MM.1S (cell line): Measurements from ENCODE around the gene CHMP2A.
A peak's percentile ranks its signal among the peaks of the same experiment; 100 is the strongest.

ENCODE experiments used
- DNase-seq: peaks from one replicate; pipeline ENCODE4 v3.0.0-alpha.2; 2015
- H2AFZ ChIP-seq: fragments of 300-600 bp; sonication (generic); 2 replicates; pipeline ENCODE4 v1.6.0; 2016; ENCODE audit warnings: antibody characterized with exemption, low read length
- H3F3A ChIP-seq: fragments of 300-600 bp; sonication (generic); 2 replicates; pipeline ENCODE4 v1.6.1; 2016; ENCODE audit warnings: mild to moderate bottlenecking, antibody characterized with exemption, low read length, moderate library complexity, mixed read lengths; ENCODE audit not compliant: insufficient read depth
- H3K27ac ChIP-seq: fragments of 300-600 bp; sonication (generic); 2 replicates; pipeline ENCODE4 v1.5.1; 2016; ENCODE audit warnings: mild to moderate bottlenecking, low read length
- H3K27me3 ChIP-seq: fragments of 300-600 bp; sonication (generic); replicated peaks from 2 replicates; pipeline ENCODE4 v1.6.0; 2016; ENCODE audit warnings: low read length; ENCODE audit not compliant: insufficient read depth
- H3K36me3 ChIP-seq: fragments of 300-600 bp; sonication (generic); replicated peaks from 2 replicates; pipeline ENCODE4 v1.6.1; 2016; ENCODE audit warnings: mild to moderate bottlenecking, low read length, mixed read lengths; ENCODE audit not compliant: insufficient read depth
- H3K4me1 ChIP-seq: fragments of 300-600 bp; sonication (generic); 2 replicates; pipeline ENCODE4 v1.6.1; 2016; ENCODE audit warnings: low read length, mixed read lengths
- H3K4me2 ChIP-seq: fragments of 300-600 bp; sonication (generic); 2 replicates; pipeline ENCODE4 v1.6.0; 2016; ENCODE audit warnings: low read depth, low read length
- H3K4me3 ChIP-seq: fragments of 300-600 bp; sonication (generic); 2 replicates; pipeline ENCODE4 v1.5.1; 2016; ENCODE audit warnings: low read length, mixed read lengths
- H3K79me2 ChIP-seq: fragments of 300-600 bp; sonication (generic); 2 replicates; pipeline ENCODE4 v1.6.1; 2016; ENCODE audit warnings: mixed run types, low read length, mixed read lengths
- H3K9ac ChIP-seq: fragments of 300-600 bp; sonication (generic); 2 replicates; pipeline ENCODE4 v1.6.1; 2016; ENCODE audit warnings: low read length, mixed read lengths
- H3K9me2 ChIP-seq: fragments of 300-600 bp; sonication (generic); replicated peaks from 2 replicates; pipeline ENCODE4 v1.6.1; 2016; ENCODE audit warnings: mild to moderate bottlenecking, low read length, mixed read lengths; ENCODE audit not compliant: insufficient read depth
- H3K9me3 ChIP-seq: fragments of 300-600 bp; sonication (generic); replicated peaks from 2 replicates; pipeline ENCODE4 v1.6.1; 2016; ENCODE audit warnings: mild to moderate bottlenecking, low read length, mixed read lengths; ENCODE audit not compliant: insufficient read depth
- H4K20me1 ChIP-seq: fragments of 300-600 bp; sonication (generic); 2 replicates; pipeline ENCODE4 v1.6.1; 2016; ENCODE audit warnings: mild to moderate bottlenecking, low read length, moderate library complexity, mixed read lengths; ENCODE audit not compliant: insufficient read depth
- EZH2 ChIP-seq: fragments of 300-600 bp; sonication (generic); optimal IDR thresholded peaks from 2 replicates; pipeline ENCODE3; 2017; ENCODE audit warnings: low read depth, mild to moderate bottlenecking, antibody characterized with exemption, low read length, mixed read lengths
- EZH2phosphoT487 ChIP-seq: fragments of 300-600 bp; sonication (generic); IDR thresholded peaks from 2 replicates; pipeline ENCODE4 v1.6.1; 2018; ENCODE audit warnings: antibody characterized with exemption, low read length
- TF ChIP-seq, protein P1 (sequence below): fragments of 300-600 bp; sonication (generic); IDR thresholded peaks from 2 replicates; pipeline ENCODE4 v1.5.1; 2016; ENCODE audit warnings: antibody characterized with exemption, low read length, mixed read lengths

Gene CHMP2A

DNA sequence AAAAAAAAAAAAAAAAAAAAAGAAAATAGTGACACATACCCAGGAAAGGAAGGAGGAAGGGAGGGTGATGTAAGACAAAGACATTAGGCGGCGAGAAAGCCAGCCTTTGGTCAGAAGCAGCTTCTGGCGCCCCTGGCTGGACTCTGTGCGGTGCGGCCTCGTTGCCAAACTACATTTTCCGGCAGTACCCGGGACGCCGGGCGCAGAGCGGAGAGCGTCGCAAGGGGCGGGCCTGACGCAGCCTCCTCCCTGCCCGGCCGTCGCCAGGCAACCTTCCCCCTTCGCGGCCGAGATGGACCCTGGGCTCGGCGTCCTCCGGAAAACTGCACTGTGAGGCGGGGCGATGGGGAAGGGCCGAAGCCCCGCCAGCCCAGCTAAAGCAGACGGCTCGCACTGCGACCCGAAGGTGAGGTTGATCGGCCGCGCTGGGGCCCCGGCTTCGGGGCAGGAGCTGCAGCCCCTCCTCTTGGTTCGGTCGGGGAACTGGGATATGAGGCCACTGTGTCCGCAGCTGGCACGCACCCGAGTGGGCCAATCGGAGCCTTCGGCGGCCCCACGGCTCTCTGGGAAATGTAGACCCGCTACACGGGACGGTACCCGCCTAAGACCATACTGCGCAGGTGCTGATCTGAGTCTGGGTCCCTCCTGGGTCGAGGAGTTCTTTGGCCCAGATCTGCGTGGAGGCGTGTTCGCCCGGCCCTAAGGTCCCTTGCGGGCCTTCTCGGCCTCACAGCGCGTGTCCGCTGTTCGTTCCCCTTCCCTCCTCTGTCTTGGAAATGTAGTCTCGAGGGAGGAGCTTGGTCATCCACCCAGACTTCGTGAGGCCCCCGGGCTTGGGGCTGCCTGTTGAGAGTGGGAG, 20.5 kb upstream of the CHMP2A start:
- Histone ChIP-seq H3F3A (peaks cover 19% of the 10 kb centered on the region), H3K79me2 (peaks cover 23% of the 10 kb centered on the region; the same call in 1 of the 2 replicates), H3K4me3 (peak overlapping the region; percentile 93), H3K27ac (peak overlapping the region; percentile 87), H3K9me2 (no peaks in the 10 kb centered on the region), H2AFZ (peak overlapping the region; percentile 79), H4K20me1 (no peaks in the 10 kb centered on the region), H3K9ac (peak overlapping the region; percentile 91), H3K27me3 (no peaks in the 10 kb centered on the region), H3K9me3 (no peaks in the 10 kb centered on the region), H3K4me2 (peak overlapping the region; percentile 94), H3K4me1 (peaks cover 15% of the 10 kb centered on the region), H3K36me3 (no peaks in the 10 kb centered on the region)
- peak; percentile 90 for DNase-seq
- TF ChIP-seq EZH2: no peak
- no peak for TF ChIP-seq EZH2phosphoT487
- TF ChIP-seq, protein P1, sequence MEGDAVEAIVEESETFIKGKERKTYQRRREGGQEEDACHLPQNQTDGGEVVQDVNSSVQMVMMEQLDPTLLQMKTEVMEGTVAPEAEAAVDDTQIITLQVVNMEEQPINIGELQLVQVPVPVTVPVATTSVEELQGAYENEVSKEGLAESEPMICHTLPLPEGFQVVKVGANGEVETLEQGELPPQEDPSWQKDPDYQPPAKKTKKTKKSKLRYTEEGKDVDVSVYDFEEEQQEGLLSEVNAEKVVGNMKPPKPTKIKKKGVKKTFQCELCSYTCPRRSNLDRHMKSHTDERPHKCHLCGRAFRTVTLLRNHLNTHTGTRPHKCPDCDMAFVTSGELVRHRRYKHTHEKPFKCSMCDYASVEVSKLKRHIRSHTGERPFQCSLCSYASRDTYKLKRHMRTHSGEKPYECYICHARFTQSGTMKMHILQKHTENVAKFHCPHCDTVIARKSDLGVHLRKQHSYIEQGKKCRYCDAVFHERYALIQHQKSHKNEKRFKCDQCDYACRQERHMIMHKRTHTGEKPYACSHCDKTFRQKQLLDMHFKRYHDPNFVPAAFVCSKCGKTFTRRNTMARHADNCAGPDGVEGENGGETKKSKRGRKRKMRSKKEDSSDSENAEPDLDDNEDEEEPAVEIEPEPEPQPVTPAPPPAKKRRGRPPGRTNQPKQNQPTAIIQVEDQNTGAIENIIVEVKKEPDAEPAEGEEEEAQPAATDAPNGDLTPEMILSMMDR: 0 out of 2 replicates have a peak, but pooled peaks have one; percentile 7

GRCh38 chr19:58573658-58574164, 18.8 kb upstream of the CHMP2A start:
- peak overlapping the region; percentile 91 for H3K4me2 ChIP-seq
- no peaks in the 10 kb centered on the region for H4K20me1 ChIP-seq
- peaks cover 15% of the 10 kb centered on the region for H3K4me1 ChIP-seq
- H3K79me2 ChIP-seq: peaks cover 23% of the 10 kb centered on the region; the same call in 1 of the 2 replicates
- no peaks in the 10 kb centered on the region for H3K36me3 ChIP-seq
- peaks cover 19% of the 10 kb centered on the region for H3F3A ChIP-seq
- TF ChIP-seq, protein P1: no peak
- no peak for TF ChIP-seq EZH2phosphoT487
- TF ChIP-seq EZH2: no peak
- no peaks in the 10 kb centered on the region for H3K27me3 ChIP-seq
- peak overlapping the region; percentile 99 for H3K27ac ChIP-seq
- no peak for DNase-seq
- H3K9me2 ChIP-seq: no peaks in the 10 kb centered on the region
- peak overlapping the region; percentile 93 for H3K4me3 ChIP-seq
- H3K9me3 ChIP-seq: no peaks in the 10 kb centered on the region
- H3K9ac ChIP-seq: peak overlapping the region; percentile 97
- peak overlapping the region; percentile 29; the same call in 1 of the 2 replicates for H2AFZ ChIP-seq

DNA sequence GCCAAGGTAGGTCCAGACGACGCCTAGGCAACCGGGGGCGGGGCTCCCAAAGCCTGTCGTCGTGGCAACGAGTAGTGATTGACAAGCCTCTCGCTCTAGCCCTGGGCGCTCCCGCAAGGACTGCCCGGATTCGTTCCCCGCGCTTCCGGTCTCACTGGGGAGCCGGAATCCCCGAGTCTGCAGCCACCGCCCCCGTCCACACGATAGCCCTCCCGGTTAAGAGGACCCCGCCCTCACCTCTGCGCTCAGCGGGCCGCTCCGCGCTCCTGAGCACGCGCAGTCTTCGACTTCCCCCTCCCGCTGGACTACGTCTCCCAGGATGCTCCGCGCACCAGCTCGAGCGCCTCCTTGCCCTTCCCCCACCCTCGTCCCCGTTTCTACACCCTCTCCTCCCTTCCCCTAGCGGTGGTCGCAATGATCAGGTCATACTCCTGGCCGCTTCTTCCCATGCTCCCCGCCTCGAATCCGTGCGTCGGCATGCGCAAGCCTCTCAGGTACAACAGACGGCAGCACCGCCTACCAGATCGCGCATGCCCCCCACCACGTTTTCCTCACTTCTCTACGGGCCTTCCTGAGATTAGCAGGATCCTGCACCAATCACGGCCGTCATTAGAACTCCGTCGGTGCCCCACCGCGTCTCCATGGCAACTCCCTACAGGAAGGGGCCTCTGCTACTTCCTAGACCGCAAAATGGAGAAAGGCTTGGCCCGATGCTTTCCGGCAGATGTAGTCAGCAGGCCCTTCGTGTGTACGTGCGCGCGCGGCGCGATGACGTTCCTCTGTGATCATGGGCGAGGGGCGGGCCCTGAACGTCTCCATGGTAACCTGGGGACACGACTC, 18.1 kb upstream of the CHMP2A start, which contains the start of gene MZF1:
TSS of gene MZF1 (minus strand) at position 518 of the 840 bp plus-strand sequence. CDS start 1,946 bp downstream, outside the sequence.
- H3K36me3 ChIP-seq: no peaks in the 10 kb centered on the region
- TF ChIP-seq EZH2 (no peak), EZH2phosphoT487 (no peak)
- TF ChIP-seq, protein P1: no peak
- H3K9me2 ChIP-seq: no peaks in the 10 kb centered on the region
- peaks cover 19% of the 10 kb centered on the region for H3F3A ChIP-seq
- peak within 1 kb of the TSS; percentile 91 for H3K4me2 ChIP-seq
- peak within 1 kb of the TSS; percentile 97 for H3K9ac ChIP-seq
- H3K4me3 ChIP-seq: peak within 1 kb of the TSS; percentile 93
- DNase-seq: peak; percentile 100
- peaks cover 21% of the 10 kb centered on the region; the same call in 1 of the 2 replicates for H3K79me2 ChIP-seq
- peaks cover 15% of the 10 kb centered on the region for H3K4me1 ChIP-seq
- H3K27ac ChIP-seq: peak within 1 kb of the TSS; percentile 99
- no peaks in the 10 kb centered on the region for H3K27me3 ChIP-seq
- H3K9me3 ChIP-seq: no peaks in the 10 kb centered on the region
- H4K20me1 ChIP-seq: no peaks in the 10 kb centered on the region
- H2AFZ ChIP-seq: peak within 1 kb of the TSS; percentile 77
